GM12891 (cell line): Measurements from ENCODE around the gene SKA3.
"Not testable (repeated sequence)": the region's sequence is repeated elsewhere in the genome, so short reads cannot be mapped to it uniquely, and the experiment has no call there.

Experiments used
- POLR2A ChIP-seq: IDR thresholded peaks from 2 replicates; pipeline ENCODE4 v1.6.1; 2011; ENCODE audit warnings: low read depth, low read length, control low read depth
- POLR2AphosphoS5 ChIP-seq: IDR thresholded peaks from 2 replicates; pipeline ENCODE4 v1.6.1; 2011; ENCODE audit warnings: low read depth, low read length, control low read depth
- POU2F2 ChIP-seq: IDR thresholded peaks from 2 replicates; pipeline ENCODE4 v1.6.1; 2011; ENCODE audit warnings: low read depth, mild to moderate bottlenecking, control low read depth, low read length, moderate library complexity
- TAF1 ChIP-seq: IDR thresholded peaks from 2 replicates; pipeline ENCODE4 v1.6.1; 2011; ENCODE audit warnings: low read depth, low read length, control low read depth

DNA sequence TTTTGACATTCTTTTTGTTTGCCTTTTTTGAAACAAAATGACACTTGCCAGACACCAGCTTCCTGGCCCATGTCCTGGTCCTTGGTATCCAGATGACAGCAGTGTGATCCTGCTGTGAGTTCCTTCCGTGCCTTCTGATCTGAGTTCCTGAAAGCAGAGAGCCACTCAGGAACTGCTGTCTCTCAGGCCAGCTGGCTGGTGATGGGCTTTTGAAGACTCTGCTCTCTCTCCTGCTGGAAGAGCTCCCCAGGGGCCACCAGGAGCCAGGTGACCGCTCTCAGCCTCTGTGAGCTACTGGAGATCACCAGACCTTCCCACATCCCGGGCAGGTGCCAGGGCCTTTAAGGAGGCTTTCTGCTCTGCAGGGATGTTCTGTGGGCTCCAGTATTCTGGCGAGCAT is 22.0 kb upstream of the SKA3 start:
- not testable (repeated sequence) for TF ChIP-seq POLR2A, POLR2AphosphoS5, POU2F2, TAF1
